Measurements from ENCODE around the gene NUTM2A. TPM values are rescaled to one million over a fixed set of nuclear protein-coding genes. Genes with fewer than 3 reads are reported as not detected.
"Not testable (repeated sequence)": the region's sequence is repeated elsewhere in the genome, so short reads cannot be mapped to it uniquely, and the experiment has no call there.

Gene NUTM2A, protein sequence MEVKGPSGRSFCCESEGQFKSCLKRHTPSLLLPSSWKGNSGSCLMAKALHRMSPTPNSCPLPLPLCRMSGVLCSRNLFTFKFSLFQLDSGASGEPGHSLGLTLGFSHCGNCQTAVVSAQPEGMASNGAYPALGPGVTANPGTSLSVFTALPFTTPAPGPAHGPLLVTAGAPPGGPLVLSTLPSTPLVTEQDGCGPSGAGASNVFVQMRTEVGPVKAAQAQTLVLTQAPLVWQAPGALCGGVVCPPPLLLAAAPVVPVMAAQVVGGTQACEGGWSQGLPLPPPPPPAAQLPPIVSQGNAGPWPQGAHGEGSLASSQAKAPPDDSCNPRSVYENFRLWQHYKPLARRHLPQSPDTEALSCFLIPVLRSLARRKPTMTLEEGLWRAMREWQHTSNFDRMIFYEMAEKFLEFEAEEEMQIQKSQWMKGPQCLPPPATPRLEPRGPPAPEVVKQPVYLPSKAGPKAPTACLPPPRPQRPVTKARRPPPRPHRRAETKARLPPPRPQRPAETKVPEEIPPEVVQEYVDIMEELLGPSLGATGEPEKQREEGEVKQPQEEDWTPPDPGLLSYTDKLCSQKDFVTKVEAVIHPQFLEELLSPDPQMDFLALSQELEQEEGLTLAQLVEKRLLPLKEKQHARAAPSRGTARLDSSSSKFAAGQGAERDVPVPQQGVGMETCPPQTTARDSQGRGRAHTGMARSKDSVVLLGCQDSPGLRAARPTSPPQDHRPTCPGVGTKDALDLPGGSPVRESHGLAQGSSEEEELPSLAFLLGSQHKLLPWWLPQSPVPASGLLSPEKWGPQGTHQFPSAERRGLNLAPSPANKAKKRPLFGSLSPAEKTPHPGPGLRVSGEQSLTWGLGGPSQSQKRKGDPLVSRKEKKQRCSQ
- 0.18 and 0.50 TPM in 2 replicates for total RNA-seq

DNA sequence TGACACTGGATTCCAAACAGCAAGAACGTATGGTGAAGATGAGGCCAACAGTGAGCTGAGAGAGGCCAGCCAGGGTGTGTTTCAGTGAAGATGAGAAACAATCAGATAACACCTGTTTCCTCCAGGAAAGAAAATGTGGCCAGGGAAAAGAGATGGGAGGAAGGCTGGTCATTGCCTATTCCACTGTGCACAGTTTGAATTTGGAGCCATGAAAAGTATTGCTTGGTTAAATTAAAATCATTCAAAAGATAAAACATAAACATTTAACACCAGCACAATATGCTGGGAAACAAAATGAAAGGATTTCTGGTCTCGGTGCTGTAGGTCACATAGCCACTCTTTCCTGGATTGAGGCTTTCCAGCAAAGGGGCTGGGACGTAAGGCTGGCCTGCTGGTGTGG lies at the start of gene NUTM2A:
NUTM2A (plus strand) TSS at position 301 of the 400 bp plus-strand sequence. CDS start 383 bp downstream, outside the sequence.
- intact Hi-C loops (cut with micrococcal nuclease) = not testable (repeated sequence)

DNA sequence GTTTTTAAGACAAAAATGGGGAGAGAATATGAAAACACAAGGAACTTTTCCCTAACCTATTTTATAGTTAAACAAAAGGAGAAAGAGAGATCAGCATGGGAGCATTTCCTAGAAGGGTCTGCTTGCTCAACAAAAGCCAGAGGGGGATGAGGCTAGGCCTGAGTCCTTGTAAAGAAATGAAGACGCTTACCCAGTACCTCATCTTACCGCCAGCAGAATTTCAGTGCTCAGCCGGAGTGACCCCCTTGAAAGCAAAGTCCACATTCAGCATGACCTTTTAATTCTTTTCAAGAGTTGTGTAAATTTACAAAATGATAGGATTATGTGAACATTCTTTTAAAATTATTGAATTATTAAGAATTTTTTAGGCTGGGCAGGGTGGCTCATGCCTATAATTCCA lies 47.7 kb upstream of the NUTM2A start:
- intact Hi-C loops (cut with micrococcal nuclease) = not testable (repeated sequence)

DNA sequence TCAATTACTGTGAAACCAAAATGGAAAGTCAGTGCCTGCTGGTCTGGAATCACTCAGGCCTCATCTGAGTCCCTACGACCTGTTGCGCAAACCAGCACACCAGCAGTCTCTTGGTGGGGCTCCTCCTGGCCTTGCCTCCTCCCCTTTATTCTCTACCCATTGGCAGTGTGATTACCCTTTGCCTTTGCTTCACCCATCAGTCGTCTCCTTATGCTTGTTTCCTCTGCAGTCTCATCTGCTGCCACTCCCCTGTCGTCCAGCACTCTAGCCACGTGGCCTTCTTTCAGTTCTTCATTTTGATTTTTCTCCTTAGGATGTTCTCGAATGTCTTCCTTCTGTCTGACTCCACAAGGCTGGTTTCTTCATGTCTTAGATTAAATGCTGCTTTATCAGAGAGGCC lies 40.8 kb upstream of the NUTM2A start:
- intact Hi-C loops (cut with micrococcal nuclease) = not testable (repeated sequence)

DNA sequence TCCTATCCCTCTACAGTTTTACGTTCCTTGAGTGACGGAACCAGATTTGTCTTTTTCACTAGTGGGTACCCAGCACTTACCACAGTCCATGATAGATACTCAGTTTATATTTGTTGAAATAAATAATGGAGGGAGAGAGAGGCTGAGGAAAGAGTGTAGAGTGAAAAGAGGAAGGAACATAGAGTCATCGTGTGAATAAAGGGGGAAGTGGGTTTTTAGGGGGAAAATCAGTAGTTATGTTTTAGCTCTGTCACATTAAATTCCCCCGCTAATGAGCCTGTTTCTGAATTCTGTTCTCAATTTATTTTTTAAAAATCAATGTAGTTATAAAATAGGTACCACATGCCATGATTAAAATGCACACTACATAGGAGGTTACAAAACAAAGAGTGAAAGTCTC lies 39.2 kb upstream of the NUTM2A start:
- intact Hi-C loops (cut with micrococcal nuclease) = not testable (repeated sequence)

DNA sequence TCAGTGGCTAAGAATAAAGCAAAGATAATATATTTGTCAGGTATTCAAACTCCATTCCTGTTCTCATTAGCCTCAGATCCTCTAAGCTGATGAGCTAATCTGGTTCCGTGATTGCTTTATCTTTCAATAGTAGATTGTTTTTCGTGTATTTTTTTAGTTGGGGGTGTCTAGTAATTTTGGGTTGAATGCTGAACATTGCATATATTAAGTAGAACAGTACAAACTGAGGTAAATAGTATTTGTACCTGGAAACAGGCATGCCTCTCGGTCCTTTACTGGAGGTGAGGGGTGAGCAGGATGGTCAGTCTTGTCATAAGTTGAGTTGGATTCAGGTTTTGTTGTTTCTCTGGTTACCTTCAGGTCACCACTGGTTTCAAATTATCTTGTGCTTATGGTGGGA lies 37.7 kb upstream of the NUTM2A start:
- intact Hi-C loops (cut with micrococcal nuclease) = not testable (repeated sequence)

DNA sequence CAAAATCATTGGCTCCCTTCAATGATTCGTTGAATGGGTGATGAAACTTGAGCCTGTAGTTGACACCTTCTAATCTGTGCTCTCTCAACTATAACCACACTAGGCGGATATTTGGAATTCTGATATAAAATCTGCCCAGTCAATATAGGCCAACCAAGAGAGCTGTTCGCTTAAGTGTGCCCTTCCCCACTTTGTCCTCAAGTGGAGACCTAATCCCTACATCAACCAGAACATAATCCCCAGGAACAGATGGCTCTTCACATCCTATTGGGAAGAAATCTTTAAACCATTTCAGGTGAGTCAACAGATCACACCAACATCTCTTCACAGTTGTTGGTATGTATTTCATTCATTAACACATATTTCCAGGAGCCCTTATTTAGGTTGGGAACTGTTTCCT lies 33.4 kb upstream of the NUTM2A start:
- intact Hi-C loops (cut with micrococcal nuclease) = not testable (repeated sequence)

DNA sequence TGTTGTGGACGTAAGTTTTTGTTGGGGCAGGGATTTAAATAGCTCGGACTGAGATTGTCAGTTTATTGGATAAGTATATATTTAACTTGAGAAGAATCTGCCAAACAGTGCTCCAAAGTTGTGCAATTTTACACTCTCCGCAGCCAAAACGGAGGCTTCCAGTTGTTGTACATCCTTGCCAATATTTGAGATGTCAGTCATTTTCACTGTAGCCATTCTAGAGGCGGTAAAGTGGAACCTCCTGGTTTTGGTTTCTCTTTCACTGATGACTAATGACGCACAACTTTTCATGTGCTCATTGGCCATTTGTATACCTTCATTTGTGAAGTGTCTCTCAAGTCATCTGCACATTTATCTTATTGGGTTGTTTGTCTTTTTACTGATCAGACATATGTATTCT lies 24.3 kb upstream of the NUTM2A start:
- intact Hi-C loops (cut with micrococcal nuclease) = not testable (repeated sequence)

DNA sequence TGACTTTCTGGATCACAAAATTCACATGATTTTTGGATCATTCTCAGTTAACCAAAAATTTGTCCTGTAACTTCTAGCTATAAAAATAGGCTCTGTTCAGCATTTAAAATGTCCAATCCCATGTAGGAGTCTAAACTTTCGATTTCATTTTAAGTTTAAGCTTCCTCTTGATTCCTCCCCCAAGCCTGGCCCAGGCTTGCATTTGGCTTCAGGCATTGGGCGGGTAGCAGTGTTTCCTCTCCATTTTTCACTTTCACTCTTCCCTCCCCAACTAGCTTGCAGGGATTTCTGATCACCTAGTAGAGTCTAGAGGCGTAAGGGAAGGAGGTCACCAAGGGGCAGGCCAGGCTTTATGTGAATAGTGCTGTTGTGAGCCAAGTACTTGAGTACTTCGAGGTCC lies 20.4 kb upstream of the NUTM2A start:
- intact Hi-C loops (cut with micrococcal nuclease) = not testable (repeated sequence)

DNA sequence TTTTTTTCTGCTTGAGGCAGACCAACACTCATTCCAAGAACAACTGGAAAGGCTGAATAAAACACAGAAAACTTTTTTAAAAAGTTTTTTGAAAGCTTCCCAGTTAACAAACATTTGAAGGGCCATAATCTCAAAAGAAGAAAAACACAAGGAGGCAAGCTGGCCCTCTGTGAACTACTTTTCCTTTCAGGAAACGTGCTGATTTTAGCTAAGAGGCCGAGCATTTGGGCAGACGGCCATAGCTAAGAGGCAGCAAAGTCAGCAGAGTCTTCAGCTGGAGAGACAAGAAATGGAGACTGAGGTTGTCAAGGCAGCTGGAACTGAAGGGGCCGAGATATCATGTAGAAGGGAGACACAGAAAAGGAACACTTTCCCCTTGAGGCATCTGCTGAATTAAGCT lies 18.3 kb upstream of the NUTM2A start:
- intact Hi-C loops (cut with micrococcal nuclease) = not testable (repeated sequence)

DNA sequence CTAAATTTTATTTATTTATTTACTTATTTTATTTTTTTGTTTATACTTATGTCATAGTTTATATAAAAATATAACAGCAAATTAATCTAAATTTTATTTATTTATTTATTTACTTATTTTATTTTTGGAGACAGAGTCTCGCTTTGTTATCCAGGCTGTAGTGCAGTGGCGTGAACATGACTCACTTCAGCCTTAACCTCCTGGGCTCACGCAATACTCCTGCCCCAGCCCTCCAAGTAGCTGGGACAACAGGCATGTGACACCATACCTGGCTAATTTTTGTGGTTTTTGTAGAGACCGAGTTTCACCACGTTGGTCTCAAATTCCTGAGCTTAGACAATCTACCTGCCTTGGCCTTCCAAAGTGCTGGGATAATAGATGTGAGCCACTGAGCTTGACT lies 14.9 kb upstream of the NUTM2A start:
- intact Hi-C loops (cut with micrococcal nuclease) = not testable (repeated sequence)

DNA sequence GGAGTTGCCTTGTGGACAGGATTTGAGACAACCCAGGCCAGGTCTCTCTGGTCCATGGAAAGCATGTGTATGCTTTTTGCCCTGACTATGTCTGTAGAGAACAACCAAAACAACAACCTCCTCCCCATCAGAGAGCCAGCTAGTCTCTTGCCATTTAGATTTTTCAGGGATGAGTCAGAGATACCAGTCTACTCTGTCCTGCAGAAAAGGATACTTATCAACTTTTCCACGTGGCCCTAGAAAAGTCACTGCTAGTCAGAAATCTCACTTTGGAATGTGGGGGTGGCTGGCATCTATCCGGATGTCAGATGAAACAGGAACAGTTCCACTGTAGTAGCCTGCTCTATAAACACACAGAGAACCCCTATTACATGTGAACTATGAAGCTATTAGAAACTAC lies 13.4 kb upstream of the NUTM2A start:
- intact Hi-C loops (cut with micrococcal nuclease) = not testable (repeated sequence)

DNA sequence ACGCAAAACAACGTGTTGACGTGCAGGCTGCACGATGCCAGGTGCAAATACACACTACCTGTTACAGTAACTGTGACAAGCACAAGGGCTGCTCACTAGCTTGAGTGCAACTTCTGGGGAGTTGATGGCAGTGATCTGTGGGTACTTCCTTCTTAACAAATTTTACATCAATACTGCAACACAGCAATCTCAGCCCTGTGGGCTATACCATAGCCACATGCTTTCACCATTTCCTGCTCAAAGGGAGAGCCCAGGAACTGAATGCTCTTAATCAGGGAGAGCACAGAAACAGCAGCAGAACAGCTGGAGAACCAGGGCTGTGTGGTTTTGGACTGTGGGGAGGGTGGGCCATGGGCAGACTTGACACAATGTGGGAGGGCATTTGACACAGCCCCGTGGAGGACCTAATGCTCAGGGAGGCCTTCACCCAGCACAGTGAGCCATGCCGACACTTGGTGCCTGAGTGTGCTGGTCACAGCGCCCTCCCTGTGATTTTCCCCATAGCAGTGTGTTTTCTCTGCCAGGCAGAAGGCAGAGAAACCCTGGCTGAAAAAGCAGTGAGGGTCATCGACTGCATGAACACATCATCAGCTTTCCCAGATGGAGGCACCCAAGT lies 12.0 kb upstream of the NUTM2A start:
- intact Hi-C loops (cut with micrococcal nuclease) = not testable (repeated sequence)

DNA sequence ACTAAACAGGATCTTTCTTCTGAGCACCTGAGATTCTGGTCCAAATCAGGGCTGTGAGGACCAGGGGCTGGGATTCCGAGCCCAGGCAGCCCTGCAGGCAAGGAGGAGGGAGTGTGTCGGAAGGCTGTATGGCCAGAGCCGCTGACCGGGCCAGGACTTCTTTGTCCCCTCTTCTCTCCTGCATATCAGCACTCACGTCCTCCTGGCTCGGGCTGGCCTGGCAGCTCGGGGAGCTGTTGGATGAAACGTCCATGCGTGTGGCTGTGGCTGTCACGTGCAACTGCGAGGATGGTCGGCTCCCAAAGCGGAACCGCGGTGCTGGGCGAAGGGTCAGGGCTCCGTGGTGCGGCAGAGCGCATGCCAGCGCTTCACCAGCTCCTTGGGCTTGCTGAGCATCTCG lies 11.4 kb upstream of the NUTM2A start:
- intact Hi-C loops (cut with micrococcal nuclease) = not testable (repeated sequence)

DNA sequence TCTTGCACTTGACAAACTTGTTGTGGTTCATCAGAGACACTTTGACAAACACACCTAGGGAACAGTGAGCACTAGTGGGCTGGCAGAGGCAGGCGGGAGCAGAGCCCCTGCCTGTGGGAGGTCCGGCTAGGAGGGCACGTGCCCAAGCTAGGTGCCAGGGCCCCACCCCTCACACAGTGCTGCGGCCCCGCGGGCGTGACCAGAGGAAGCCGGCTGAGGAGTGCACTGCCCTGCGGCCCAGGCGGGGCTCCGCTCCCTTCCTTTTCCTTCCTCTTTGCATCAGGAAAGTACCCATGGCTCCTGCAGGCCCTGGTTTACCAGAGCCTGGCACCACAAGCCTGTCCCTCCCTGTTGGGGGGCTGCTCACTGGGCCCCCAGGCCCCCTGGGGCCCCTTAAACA lies 9.1 kb upstream of the NUTM2A start:
- intact Hi-C loops (cut with micrococcal nuclease) = not testable (repeated sequence)

DNA sequence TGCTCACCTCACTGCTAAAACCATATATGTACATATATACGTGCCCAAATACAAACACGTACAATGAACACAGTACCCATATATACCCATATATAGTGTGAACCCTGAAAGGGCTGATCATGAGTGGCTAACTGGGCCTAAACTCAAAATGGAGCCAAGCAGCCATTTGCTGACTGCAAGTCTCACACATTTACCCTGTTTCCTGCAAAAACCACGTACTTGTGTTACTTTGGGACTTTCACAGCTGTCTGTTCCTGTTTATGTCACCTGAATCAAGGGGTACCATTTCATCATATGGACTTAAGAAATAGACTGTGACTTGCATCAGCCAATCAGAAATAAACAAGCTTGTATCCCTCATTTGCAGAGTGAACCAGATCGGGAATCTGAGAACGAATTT lies 5.9 kb upstream of the NUTM2A start:
- intact Hi-C loops (cut with micrococcal nuclease) = not testable (repeated sequence)

DNA sequence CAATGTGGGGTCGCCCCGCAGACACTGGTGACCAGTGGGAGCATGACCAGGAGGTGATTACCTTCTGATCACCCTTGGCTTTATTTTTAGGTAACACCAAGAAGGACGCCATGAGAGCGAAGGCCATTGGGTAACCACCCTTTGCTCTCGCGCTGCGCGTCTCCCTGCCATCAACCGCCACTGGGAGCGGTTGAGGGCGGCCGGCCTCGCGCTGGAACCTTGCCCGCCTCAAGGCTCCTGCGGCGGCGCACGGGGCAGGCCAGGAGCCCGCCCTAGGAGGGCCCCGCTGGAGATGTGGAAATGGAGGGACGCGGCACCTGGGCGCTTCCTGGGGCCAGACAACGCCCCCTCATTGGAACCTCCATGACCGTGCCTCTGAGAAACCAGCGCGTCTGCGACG lies 2.5 kb upstream of the NUTM2A start:
- intact Hi-C loops (cut with micrococcal nuclease) = not testable (repeated sequence)

DNA sequence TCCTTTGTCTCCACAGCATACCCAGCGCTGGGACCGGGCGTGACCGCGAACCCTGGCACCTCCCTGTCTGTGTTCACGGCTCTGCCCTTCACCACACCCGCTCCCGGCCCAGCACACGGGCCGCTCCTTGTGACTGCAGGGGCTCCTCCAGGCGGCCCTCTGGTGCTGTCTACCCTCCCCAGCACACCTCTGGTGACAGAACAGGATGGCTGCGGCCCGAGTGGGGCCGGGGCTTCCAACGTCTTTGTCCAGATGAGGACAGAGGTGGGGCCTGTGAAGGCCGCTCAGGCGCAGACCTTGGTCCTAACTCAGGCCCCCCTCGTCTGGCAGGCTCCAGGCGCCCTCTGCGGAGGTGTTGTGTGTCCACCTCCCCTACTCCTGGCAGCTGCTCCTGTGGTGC lies 3.0 kb downstream of the NUTM2A start:
- intact Hi-C loops (cut with micrococcal nuclease) = not testable (repeated sequence)

DNA sequence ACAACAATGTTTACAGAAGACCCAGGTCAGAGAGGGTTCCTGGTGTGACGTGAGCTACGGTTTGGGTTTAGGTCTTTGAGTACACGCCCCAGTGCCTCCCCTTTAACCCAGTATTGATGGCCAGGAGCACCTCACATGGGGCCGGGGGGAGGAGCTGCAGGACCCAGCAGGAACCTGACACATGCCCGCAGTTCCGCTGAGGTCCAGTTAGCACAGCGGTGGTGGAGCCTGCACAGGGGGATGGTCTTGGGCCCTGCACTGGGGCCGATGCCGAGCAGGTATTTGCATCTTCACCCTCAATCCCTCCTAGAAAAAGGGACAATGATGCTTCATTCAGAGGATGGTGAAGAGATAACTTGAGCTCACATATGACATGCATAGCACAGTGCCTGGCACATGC lies 4.0 kb downstream of the NUTM2A start:
- intact Hi-C loops (cut with micrococcal nuclease) = not testable (repeated sequence)

DNA sequence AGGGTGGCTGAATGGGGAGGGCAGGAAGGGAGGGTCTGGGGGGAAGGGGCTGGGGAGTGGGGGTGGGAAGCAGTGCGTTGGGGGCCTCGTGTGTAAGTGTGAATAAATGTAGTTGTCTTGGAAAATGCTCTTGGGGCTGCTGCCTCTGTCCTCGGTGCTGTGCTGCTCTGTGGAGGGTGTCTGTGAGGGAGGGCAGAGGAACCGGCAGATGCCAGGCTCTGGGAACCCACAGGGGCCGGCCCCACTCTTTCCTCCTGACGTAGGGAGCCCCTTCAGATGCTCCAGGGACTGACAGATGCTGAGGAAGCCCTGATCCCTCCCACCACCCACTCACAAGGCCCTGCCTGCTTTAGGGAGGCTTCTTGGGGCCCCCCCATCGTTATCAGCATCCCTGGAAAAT lies 9.6 kb downstream of the NUTM2A start:
- intact Hi-C loops (cut with micrococcal nuclease) = not testable (repeated sequence)

DNA sequence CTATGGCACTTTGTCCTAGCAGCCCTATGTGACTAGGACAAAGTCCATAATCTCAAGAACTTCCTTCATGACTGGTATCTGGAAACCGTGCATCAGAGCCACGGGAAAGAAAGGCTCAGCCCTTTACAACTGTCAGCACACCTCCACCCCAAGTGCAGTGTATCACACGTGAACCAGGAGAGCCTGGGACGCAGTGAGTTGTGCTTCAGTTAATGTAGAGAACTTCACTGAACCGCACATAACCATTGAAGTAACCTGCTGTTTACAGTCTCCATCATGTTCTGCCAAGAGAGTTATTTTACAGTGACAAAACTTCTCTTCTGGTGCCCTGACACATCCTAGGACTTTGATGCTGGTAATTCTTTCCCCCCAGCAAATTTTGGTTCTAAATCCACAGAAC lies 12.0 kb downstream of the NUTM2A start:
- intact Hi-C loops (cut with micrococcal nuclease) = not testable (repeated sequence)

DNA sequence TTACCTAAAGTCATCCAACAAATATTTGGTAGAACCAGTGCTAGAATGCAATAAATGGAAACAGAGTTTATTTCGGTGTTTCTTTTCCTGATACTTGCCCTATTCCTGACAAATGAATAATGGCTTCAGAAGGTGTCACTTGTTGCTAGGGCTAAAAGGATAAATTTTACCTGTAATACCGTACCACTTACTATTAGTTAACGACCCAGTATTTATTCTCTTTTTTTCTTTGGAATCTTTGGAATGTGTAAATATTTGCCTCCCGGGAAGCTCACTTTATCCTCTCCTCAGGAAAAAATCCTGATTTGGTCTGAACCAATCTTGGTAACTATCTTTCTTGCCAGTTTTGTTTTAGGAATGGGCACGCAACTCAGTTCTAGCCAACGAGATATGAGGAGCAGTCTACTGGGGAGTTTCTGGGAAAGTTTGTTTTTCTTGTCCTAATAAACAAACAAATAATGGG lies 14.1 kb downstream of the NUTM2A start:
- intact Hi-C loops (cut with micrococcal nuclease) = not testable (repeated sequence)

DNA sequence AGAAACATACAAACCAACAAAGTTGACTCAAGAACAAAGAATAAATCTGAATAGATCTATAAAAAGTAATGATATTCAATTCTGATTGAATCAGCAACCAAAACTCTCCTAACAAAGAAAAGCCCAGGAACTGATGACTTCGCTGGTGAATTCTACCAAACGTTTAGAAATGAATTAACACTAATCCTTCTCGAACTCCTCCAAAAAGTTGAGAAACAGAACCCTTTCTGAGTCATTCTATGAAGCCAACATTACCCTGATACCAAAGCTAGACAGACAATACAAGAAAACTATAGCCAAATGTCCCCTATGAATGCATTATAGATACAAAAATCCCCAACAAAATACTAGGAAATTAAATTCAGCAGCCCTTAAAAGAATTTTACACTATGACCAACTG lies 16.9 kb downstream of the NUTM2A start:
- intact Hi-C loops (cut with micrococcal nuclease) = not testable (repeated sequence)

Data from T-helper 2 cell treated with Interferon-gamma antibody and Interleukin-4, amounts not matched to agents 100 ng/mL and 5 ng/mL, for 36 hours (primary cell).